GM19043 (cell line): ENCODE data around the gene TNFAIP8.

Experiments
- ATAC-seq: cut with Tn5 transposase; IDR thresholded peaks from one replicate; pipeline ENCODE4 v1.9.1; 2021; ENCODE audit warnings: low read depth; ENCODE audit not compliant: unreplicated experiment

Gene TNFAIP8

GRCh38 chr5:119328753-119329602, 26.8 kb upstream of the TNFAIP8 start:
- ATAC-seq: no peak

GRCh38 chr5:119329666-119330065, 26.2 kb upstream of the TNFAIP8 start:
- no peak for ATAC-seq

GRCh38 chr5:119330367-119331183, 25.2 kb upstream of the TNFAIP8 start:
- no peak for ATAC-seq

GRCh38 chr5:119331566-119332095, 24.2 kb upstream of the TNFAIP8 start:
- no peak for ATAC-seq

- ATAC-seq: no peak
These were observed 23.6 kb upstream of the TNFAIP8 start for GRCh38 chr5:119332208-119332607.

GRCh38 chr5:119332978-119333401, 22.8 kb upstream of the TNFAIP8 start:
- peak; percentile 29 for ATAC-seq

GRCh38 chr5:119333421-119333851, 22.4 kb upstream of the TNFAIP8 start:
- ATAC-seq: peak; percentile 13

- ATAC-seq: no peak
These were observed 20.6 kb upstream of the TNFAIP8 start for GRCh38 chr5:119335261-119335677.

GRCh38 chr5:119336262-119336661, 19.6 kb upstream of the TNFAIP8 start:
- ATAC-seq: no peak

GRCh38 chr5:119336845-119337580, 18.8 kb upstream of the TNFAIP8 start:
- ATAC-seq: no peak

- ATAC-seq: no peak
These were observed 17.4 kb upstream of the TNFAIP8 start for GRCh38 chr5:119338326-119338946.

GRCh38 chr5:119339344-119339743, 16.5 kb upstream of the TNFAIP8 start:
- ATAC-seq: no peak

- ATAC-seq: no peak
These were observed 15.9 kb upstream of the TNFAIP8 start for GRCh38 chr5:119339965-119340364.

GRCh38 chr5:119340597-119341218, 15.1 kb upstream of the TNFAIP8 start:
- peak; percentile 60 for ATAC-seq

GRCh38 chr5:119341452-119342349, 14.1 kb upstream of the TNFAIP8 start:
- ATAC-seq: peak; percentile 40

- ATAC-seq: no peak
These were observed 13.4 kb upstream of the TNFAIP8 start for GRCh38 chr5:119342406-119342805.

GRCh38 chr5:119343052-119343451, 12.8 kb upstream of the TNFAIP8 start:
- ATAC-seq: no peak

- peak; percentile 16 for ATAC-seq
These were observed 12.1 kb upstream of the TNFAIP8 start for GRCh38 chr5:119343766-119344165.

GRCh38 chr5:119344231-119344630, 11.6 kb upstream of the TNFAIP8 start:
- no peak for ATAC-seq
